Measurements from ENCODE around the gene PPP1R12C. TPM values are rescaled to one million over a fixed set of nuclear protein-coding genes. Genes with fewer than 3 reads are reported as not detected.

The PPP1R12C gene
- polyA plus RNA-seq, 3 donors, result 2.1 to 206 (median 2.6) TPM

GRCh38 chr19:55096061-55096701 lies 21.3 kb downstream of the PPP1R12C start:
- H3K9me3 Mint-ChIP-seq, result peaks cover 0 to 2% (median 0%) of the 10 kb centered on the region in 7 donors
- no peak overlapping the region for H3K4me3 ChIP-seq (replicated peaks in 1 of 3; ENCODE audit: low read depth in 2 of 3, low read length in 3 of 3)
- no peak overlapping the region for H3K9ac ChIP-seq (ENCODE audit: insufficient read depth, low read length, poor library complexity, severe bottlenecking)
- H4K20me1 ChIP-seq (ENCODE audit: insufficient read depth, low read length), result peaks cover 75% of the 10 kb centered on the region
- H3K36me3 Mint-ChIP-seq, result peaks cover 27 to 71% of the 10 kb centered on the region in 2 donors
- no peak overlapping the region for H3K27ac ChIP-seq (ENCODE audit: low read depth in 1 of 2, low read length in 2 of 2)
- no peaks in the 10 kb centered on the region for H3K79me2 ChIP-seq (ENCODE audit: insufficient read depth, low read length)
- H3K4me1 Mint-ChIP-seq, result peaks cover 13% of the 10 kb centered on the region
- peaks cover 56 to 74% of the 10 kb centered on the region in 2 donors for H3K36me3 ChIP-seq (replicated peaks in 1 of 2; ENCODE audit: control insufficient read depth in 1 of 2, insufficient read depth in 2 of 2, low read length in 2 of 2)
- peaks cover 0 to 2% (median 0%) of the 10 kb centered on the region in 3 donors for H3K27me3 Mint-ChIP-seq (ENCODE audit: low read depth in 3 of 3)
- H3K27ac Mint-ChIP-seq, result no peak overlapping the region
- peaks cover 10 to 17% of the 10 kb centered on the region in 2 donors for H3K4me1 ChIP-seq (ENCODE audit: control insufficient read depth in 1 of 2, insufficient read depth in 2 of 2, low read length in 2 of 2)
- WGBS (ENCODE audit: insufficient coverage), result 96% methylated on average over 10 of the region's 23 CpGs
- intact Hi-C loops (cut with micrococcal nuclease), result no loop called here
- no peak overlapping the region for H3K4me2 ChIP-seq (replicated peaks; ENCODE audit: extremely low read depth, low read length, poor library complexity, severe bottlenecking)
- H2AFZ ChIP-seq (ENCODE audit: insufficient read depth, low read depth, low read length, poor library complexity, severe bottlenecking), result no peak overlapping the region
- DNase-seq, result no peak
- no peak for TF ChIP-seq CTCF (IDR thresholded peaks at IDR 0.05)
- no peaks in the 10 kb centered on the region for H3K27me3 ChIP-seq (ENCODE audit: control insufficient read depth in 2 of 2, insufficient read depth in 2 of 2, low read length in 2 of 2)
- no peaks in the 10 kb centered on the region for H3K9me3 ChIP-seq (replicated peaks in 1 of 2; ENCODE audit: control insufficient read depth in 1 of 2, insufficient read depth in 1 of 2, low read length in 2 of 2)
- no peak overlapping the region for H3K4me3 Mint-ChIP-seq

- Mint-ChIP-seq H3K9me3 (peaks cover 0 to 2% (median 0%) of the 10 kb centered on the region in 7 donors), H3K36me3 (peaks cover 31 to 71% of the 10 kb centered on the region in 2 donors), H3K27me3 (ENCODE audit: low read depth in 3 of 3) (peaks cover 0 to 2% (median 0%) of the 10 kb centered on the region in 3 donors), H3K4me1 (peaks cover 13% of the 10 kb centered on the region), H3K27ac (no peak overlapping the region), H3K4me3 (no peak overlapping the region)
- no peak overlapping the region for H3K4me2 ChIP-seq (replicated peaks; ENCODE audit: extremely low read depth, low read length, poor library complexity, severe bottlenecking)
- no peak for TF ChIP-seq CTCF (IDR thresholded peaks at IDR 0.05)
- no peak overlapping the region for H2AFZ ChIP-seq (ENCODE audit: insufficient read depth, low read depth, low read length, poor library complexity, severe bottlenecking)
- H3K9ac ChIP-seq (ENCODE audit: insufficient read depth, low read length, poor library complexity, severe bottlenecking), result no peak overlapping the region
- H4K20me1 ChIP-seq (ENCODE audit: insufficient read depth, low read length), result peaks cover 79% of the 10 kb centered on the region
- intact Hi-C loops (cut with micrococcal nuclease), result no loop called here
- WGBS (ENCODE audit: insufficient coverage), result 90% methylated on average over 8 of the region's 23 CpGs
- no peak overlapping the region for H3K4me3 ChIP-seq (replicated peaks in 1 of 3; ENCODE audit: low read depth in 2 of 3, low read length in 3 of 3)
- peaks cover 60 to 74% of the 10 kb centered on the region in 2 donors for H3K36me3 ChIP-seq (replicated peaks in 1 of 2; ENCODE audit: control insufficient read depth in 1 of 2, insufficient read depth in 2 of 2, low read length in 2 of 2)
- no peaks in the 10 kb centered on the region for H3K27me3 ChIP-seq (ENCODE audit: control insufficient read depth in 2 of 2, insufficient read depth in 2 of 2, low read length in 2 of 2)
- H3K79me2 ChIP-seq (ENCODE audit: insufficient read depth, low read length), result no peaks in the 10 kb centered on the region
- no peak overlapping the region for H3K27ac ChIP-seq (ENCODE audit: low read depth in 1 of 2, low read length in 2 of 2)
- H3K9me3 ChIP-seq (replicated peaks in 1 of 2; ENCODE audit: control insufficient read depth in 1 of 2, insufficient read depth in 1 of 2, low read length in 2 of 2), result no peaks in the 10 kb centered on the region
- peaks cover 10 to 17% of the 10 kb centered on the region in 2 donors for H3K4me1 ChIP-seq (ENCODE audit: control insufficient read depth in 1 of 2, insufficient read depth in 2 of 2, low read length in 2 of 2)
- no peak for DNase-seq
Measured at GRCh38 chr19:55095260-55096060, 22.0 kb downstream of the PPP1R12C start.
